Mononuclear cell (primary cell): ENCODE data around the gene TGM3. TPM values are rescaled to one million over a fixed set of nuclear protein-coding genes. Genes with fewer than 3 reads are reported as not detected.

Experiments
- H3K27me3 ChIP-seq: 2 replicates; pipeline ENCODE4 v1.6.0; 2011; ENCODE audit warnings: low read length, control low read depth; ENCODE audit not compliant: insufficient read depth
- H3K4me1 ChIP-seq: 2 replicates; pipeline ENCODE4 v1.5.1; 2011; ENCODE audit warnings: mild to moderate bottlenecking, low read length, control low read depth; ENCODE audit not compliant: insufficient read depth
- H3K4me3 ChIP-seq: 2 replicates; pipeline ENCODE4 v1.5.1; 2011; ENCODE audit warnings: mild to moderate bottlenecking, low read length, moderate library complexity
- H3K9me3 ChIP-seq: 2 replicates; pipeline ENCODE4 v1.5.1; 2011; ENCODE audit warnings: low read depth, mild to moderate bottlenecking, control low read depth, low read length
- total RNA-seq: library from RNA; depleted of rRNA; stranded (reverse); fragments of >200 nt; gene quantifications from one replicate; pipeline ENCODE4 v1.2.3, GENCODE V29; 2012

TGM3 gene
- total RNA-seq, 1 donor, result 0.10 TPM

DNA sequence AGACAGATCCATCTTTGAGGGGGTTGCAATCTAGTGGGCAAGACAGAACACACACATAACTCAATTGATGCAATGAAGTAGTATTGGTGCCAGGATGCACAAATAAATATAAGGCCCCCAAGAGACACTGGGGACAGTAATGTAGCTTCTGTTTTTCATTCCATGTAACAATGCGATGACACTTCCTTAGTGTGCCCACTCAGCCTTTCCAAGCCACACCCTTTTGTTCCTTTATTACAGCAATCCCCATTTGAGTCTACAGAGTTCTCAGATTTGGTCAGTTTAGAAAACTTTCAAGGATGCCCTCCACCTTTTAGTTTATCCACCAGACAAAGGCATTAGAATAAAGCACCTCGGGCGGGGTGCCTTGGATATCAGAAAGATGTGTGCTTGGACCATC lies 15.5 kb downstream of the TGM3 start:
- Histone ChIP-seq H3K4me1 (peaks cover 61% of the 10 kb centered on the region), H3K27me3 (no peaks in the 10 kb centered on the region), H3K4me3 (no peak overlapping the region), H3K9me3 (no peaks in the 10 kb centered on the region)

DNA sequence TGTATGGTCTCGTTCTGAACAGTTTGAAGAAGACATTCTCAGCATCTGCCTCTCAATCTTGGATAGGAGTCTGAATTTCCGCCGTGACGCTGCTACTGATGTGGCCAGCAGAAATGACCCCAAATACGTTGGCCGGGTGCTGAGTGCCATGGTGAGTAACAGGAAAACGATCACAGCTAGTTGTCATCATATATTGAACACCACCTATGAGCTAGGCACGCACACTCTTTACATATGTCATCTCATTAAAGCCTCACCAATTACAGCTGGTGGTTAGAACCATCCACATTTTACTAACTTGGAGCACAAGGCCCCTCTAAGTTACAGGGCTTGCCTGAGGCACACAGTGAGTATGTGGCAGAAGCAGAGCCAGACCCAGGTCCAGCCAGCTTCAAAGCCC lies 17.1 kb downstream of the TGM3 start:
- no peaks in the 10 kb centered on the region for H3K27me3 ChIP-seq
- H3K9me3 ChIP-seq, result no peaks in the 10 kb centered on the region
- H3K4me1 ChIP-seq, result peaks cover 61% of the 10 kb centered on the region
- H3K4me3 ChIP-seq, result no peak overlapping the region

DNA sequence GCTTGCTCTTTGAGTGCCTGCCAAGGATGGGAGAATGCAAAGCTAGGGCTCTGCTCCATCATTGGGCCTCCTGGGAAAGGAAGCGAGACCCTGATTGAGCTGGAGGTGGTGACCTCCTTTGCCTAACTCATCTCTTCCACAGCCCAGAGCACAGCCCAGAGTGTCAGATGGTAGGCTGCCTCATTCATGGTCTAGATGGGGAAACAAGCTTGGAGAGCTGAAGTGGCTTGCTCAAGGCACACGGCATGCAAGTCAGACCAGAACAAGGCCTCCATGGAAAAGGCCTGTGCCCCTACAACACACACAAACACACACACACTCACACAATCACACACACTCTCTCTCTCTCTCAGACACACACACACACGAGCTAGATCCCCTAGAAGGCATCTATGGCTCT lies 17.5 kb downstream of the TGM3 start:
- H3K27me3 ChIP-seq, result no peaks in the 10 kb centered on the region
- H3K4me3 ChIP-seq, result no peak overlapping the region
- peaks cover 61% of the 10 kb centered on the region for H3K4me1 ChIP-seq
- H3K9me3 ChIP-seq, result no peaks in the 10 kb centered on the region

DNA sequence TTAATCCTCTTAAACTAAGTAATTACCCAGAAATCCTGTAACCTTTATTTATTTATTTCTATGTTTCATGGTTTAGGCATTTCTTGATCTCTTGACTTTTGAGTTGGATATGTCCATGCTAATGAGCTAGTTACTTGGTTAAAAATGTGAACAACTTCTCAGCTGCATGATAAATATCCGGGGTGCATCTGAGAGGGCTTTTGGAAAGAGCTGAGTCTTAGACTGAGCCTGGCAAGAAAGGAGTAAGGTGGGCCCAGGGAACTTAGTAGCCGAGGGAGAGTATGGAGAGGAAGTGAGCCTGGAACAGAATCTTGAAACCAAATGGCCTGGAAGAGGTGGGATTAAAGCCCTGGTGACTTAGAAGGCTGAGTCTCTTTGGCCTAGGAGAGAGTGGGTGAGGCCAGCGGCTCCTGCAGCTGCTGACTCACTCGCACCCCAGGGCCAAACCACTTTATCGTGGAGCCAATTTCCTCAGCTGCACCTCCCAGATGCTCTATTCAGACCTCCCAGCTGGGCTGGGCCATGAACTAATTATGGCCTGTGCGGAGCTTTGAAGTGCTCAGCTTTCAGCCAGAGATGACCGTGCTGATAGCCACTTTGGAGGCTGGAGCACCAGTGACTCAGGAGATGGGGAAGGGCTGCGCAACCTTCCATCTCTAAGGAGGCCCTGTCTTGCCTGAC lies 19.1 kb downstream of the TGM3 start:
- Histone ChIP-seq H3K4me1 (peaks cover 56% of the 10 kb centered on the region), H3K4me3 (no peak overlapping the region), H3K9me3 (no peaks in the 10 kb centered on the region), H3K27me3 (no peaks in the 10 kb centered on the region)

DNA sequence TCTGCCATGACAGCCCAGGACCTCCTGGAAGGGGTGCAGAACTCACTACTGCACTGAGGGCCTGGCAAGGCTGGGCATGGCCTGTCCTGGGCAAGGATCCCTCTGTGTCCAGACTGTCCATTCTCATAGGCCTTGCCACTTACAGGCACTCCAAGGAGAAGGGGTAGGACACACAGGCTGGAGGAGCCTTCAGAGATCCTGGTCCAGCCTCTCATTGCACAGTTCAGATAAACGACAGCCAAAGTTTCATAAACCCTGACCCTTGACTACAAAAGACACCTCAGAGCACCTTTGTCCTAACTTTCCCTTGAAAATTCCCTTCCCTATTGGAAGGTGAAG lies 19.6 kb downstream of the TGM3 start:
- Histone ChIP-seq H3K4me3 (no peak overlapping the region), H3K4me1 (peaks cover 56% of the 10 kb centered on the region), H3K27me3 (no peaks in the 10 kb centered on the region), H3K9me3 (no peaks in the 10 kb centered on the region)

DNA sequence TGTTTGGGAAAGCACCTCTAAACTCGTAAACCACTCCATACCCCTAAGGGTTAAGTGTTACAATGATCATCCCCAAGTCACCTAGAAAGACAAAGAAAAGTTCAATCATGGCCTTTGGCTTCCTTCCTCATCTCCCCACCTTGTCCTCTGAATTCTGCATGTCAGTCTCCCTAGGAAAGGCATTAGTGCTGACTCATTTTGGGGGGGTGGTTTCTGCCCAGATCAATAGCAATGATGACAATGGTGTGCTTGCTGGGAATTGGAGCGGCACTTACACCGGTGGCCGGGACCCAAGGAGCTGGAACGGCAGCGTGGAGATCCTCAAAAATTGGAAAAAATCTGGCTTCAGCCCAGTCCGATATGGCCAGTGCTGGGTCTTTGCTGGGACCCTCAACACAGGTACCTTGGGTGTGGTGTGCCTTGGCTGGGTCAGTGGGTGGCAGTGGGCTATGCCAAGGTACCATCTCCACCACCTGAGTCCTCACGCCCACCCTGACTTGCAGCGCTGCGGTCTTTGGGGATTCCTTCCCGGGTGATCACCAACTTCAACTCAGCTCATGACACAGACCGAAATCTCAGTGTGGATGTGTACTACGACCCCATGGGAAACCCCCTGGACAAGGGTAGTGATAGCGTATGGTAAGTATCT lies 21.2 kb downstream of the TGM3 start:
- no peak overlapping the region for H3K4me3 ChIP-seq
- H3K4me1 ChIP-seq, result peaks cover 40% of the 10 kb centered on the region
- H3K9me3 ChIP-seq, result no peaks in the 10 kb centered on the region
- no peaks in the 10 kb centered on the region for H3K27me3 ChIP-seq

DNA sequence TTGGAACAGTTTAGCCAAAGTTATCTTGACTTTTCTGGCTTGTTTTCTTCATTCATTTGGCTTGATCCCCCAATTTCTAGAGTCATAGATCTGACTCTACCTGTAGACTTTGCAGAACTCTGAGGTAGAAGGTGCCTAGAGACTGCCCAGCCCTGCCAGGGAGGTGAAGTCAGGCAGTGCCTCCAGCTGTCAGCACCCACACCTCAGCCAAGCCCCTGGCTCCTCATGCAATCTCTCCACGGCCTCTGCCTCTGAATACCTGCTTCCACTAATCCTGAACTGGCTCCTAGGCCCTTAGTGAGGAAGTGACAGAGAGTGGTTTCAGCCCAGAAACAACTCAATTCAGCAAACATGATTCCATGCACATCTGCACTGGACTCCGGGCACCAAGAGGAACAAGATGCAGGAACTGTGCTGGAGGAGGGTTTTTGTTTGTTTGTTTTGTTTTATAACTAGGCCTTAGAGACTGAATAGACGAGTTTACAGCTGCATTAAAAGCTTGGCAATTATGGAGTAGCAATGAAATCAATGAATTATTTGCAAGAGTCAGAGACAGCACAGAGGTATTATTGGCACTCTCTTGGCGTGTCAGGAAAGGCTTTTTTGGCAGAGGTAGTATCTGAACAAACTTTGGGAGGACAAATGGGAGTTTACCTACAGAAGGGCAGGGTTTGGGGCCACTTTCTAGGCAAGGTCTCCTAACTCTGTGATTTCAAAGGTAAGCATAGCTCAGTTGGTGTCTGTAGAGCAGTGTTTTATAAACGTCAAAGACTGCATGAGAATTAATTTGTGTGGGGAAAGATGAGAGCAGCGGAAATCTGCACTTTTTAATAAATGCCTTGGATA lies 25.2 kb downstream of the TGM3 start:
- Histone ChIP-seq H3K4me3 (no peak overlapping the region), H3K9me3 (no peaks in the 10 kb centered on the region), H3K4me1 (no peaks in the 10 kb centered on the region), H3K27me3 (peaks cover 4% of the 10 kb centered on the region)

DNA sequence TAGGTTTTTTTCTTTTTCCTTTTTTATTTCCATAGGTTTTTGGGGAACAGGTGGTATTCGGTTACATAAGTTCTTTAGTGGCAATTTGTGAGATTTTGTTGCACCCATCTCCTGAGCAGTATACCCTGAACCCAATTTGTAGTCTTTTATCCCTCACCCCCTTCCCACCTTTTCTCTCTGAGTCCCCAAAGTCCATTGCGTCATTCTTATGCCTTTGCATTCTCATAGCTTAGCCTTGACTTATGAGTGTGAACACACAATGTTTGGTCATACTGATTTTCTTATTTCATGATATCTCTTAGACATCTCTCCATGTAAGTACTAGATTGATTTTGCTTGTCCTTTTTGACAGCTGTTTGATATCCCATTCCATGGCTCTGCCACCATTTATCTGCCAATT lies 27.2 kb downstream of the TGM3 start:
- H3K27me3 ChIP-seq, result peaks cover 4% of the 10 kb centered on the region
- no peaks in the 10 kb centered on the region for H3K9me3 ChIP-seq
- H3K4me1 ChIP-seq, result no peaks in the 10 kb centered on the region
- H3K4me3 ChIP-seq, result no peak overlapping the region

DNA sequence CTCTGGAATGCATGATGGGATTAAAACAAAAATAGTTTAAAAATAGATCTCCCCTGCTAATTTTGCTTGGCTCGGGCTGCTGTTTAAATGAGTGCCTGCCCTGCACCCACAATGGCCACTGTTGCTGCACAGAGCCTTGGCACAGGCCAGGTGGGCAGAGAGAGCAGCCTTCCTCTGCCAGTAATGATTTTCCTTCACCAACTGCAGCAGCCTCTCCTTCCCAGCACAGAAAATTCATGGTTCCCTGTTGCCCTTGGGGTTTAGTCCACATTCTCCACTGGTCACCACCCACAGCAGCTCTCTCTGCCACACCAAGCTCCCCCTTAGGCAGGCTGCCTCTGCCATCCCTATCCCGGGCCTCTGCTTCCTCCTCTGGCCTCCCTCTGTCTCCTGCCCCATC lies 30.2 kb downstream of the TGM3 start:
- H3K4me3 ChIP-seq, result no peak overlapping the region
- no peaks in the 10 kb centered on the region for H3K4me1 ChIP-seq
- no peaks in the 10 kb centered on the region for H3K9me3 ChIP-seq
- peaks cover 4% of the 10 kb centered on the region for H3K27me3 ChIP-seq

DNA sequence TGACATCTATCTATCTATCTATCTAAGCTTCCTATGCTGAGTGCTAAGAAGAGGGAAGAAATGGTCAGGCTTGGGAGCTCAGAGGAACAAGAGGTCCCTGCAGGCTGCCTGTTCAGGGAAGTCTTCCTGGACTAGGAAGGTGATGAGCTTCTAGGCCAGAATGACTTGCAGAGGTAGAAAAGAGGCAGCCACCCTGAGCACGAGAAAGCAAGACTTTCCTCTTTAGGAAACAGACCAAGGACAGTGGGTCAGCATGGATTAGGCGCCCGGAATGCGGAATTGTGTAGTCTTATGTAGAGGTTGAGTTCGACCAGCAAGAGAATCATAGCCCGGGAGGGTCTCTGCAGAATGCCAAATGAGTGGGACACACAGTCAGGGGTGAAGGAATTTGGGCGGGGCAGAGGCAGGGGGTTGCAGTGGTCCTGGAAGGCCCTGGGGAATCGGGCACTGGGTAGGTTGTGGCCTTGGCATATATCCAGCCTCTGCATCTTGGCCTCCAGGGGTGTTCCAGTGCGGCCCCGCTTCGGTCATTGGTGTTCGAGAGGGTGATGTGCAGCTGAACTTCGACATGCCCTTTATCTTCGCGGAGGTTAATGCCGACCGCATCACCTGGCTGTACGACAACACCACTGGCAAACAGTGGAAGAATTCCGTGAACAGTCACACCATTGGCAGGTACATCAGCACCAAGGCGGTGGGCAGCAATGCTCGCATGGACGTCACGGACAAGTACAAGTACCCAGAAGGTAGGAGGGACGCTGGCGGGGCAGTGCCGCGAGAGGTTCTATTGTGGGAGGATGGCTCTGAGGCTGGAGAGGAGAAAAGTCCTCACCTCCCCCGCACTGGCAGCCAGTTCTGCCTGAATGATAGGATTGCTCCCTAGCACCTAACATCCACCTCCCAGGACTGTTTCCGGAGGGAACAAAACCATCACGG lies 32.1 kb downstream of the TGM3 start:
- Histone ChIP-seq H3K4me3 (no peak overlapping the region), H3K4me1 (no peaks in the 10 kb centered on the region), H3K9me3 (no peaks in the 10 kb centered on the region), H3K27me3 (peaks cover 4% of the 10 kb centered on the region)

DNA sequence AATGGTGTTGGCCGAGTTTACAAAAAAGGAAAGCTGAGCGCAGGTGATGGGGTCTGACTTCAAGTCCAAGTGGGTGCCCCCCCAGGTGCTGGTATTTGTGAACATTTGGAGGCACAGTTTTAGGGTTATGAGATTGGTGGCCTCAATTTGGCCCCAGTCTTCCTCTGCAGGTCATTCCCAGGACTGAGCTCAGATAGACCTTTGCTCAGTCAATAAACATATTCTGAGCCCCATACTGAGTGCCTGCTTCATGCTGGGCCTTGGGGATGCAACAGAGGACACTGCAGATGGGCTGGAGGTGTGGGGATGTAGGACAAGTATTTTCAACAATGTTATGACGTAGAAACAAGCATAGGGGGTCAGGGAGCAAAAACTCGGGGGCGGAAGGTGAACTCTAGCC lies 33.5 kb downstream of the TGM3 start:
- Histone ChIP-seq H3K9me3 (no peaks in the 10 kb centered on the region), H3K4me3 (no peak overlapping the region), H3K4me1 (no peaks in the 10 kb centered on the region), H3K27me3 (no peaks in the 10 kb centered on the region)

DNA sequence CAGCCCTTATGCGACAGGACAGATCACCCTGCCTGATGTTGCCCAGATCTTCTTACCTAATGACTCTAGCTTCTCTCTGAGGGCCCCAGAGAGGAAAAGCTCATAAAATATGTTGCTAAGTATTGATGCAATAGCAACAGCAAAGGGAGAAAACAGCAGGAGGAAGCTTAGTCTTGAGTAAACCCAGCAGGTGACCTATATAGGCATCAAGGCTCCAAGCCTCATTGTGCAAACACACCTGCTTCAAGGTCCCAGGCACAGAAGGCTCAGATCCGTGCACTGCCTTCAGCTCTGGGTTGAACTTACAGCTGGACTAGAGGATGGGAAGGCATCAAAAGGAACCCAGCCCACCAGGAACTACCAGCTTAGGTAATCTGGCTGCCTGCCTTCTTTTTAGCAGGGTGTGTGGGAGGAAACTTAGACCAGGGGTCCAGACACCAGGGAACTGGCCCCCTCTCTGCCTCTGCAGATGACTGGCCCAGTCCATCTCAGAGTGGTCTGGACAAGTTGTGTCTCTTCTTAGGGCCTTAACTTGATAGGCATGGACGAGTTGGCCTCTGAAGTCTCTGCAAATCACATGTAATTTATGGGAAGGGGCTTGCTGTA lies 34.4 kb downstream of the TGM3 start:
- Histone ChIP-seq H3K4me1 (no peaks in the 10 kb centered on the region), H3K4me3 (no peak overlapping the region), H3K27me3 (no peaks in the 10 kb centered on the region)

DNA sequence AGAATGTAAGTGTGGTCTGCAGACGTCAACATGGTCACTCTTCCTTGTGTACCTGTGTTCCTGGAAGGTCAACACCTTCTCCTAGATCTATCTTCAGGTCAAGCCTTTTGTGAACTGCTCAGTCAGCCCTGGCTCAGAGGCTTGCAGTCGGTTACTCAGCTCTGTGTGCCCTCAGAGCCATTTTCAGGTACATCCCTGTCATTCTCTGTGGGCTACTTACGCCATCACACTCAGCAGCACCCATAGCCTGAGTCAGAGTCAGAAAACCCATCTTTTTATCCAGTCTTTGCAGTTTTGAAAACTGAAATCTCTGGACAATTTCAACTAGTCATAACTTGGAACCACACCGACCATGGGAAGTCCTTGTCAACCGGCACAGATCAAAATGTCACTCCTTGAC lies 35.3 kb downstream of the TGM3 start:
- no peaks in the 10 kb centered on the region for H3K9me3 ChIP-seq
- H3K27me3 ChIP-seq, result no peaks in the 10 kb centered on the region
- no peaks in the 10 kb centered on the region for H3K4me1 ChIP-seq
- H3K4me3 ChIP-seq, result no peak overlapping the region

More for the DNA sequence above, 34.4 kb downstream of the TGM3 start:
- no peaks in the 10 kb centered on the region for H3K9me3 ChIP-seq

DNA sequence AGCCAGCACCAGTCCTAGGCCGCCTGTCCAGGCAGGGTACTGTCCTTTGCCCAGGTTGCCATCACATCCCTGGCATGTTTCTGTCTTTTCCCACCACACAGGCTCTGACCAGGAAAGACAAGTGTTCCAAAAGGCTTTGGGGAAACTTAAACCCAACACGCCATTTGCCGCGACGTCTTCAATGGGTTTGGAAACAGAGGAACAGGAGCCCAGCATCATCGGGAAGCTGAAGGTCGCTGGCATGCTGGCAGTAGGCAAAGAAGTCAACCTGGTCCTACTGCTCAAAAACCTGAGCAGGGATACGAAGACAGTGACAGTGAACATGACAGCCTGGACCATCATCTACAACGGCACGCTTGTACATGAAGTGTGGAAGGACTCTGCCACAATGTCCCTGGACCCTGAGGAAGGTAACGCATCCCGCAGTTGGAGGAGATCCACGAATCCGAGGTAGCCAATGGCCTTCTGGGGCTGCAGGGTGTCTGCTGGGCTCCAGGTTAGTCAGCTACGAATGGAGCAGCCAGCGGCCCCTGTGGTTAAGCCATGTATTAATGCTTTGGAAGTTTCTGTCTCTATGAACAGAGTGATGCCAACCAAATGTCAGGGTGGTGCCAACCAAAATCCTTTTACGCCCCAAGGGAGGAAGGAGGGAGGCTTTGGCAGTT lies 36.2 kb downstream of the TGM3 start:
- Histone ChIP-seq H3K27me3 (no peaks in the 10 kb centered on the region), H3K4me1 (no peaks in the 10 kb centered on the region), H3K4me3 (no peak overlapping the region), H3K9me3 (no peaks in the 10 kb centered on the region)
